HL-60 (cell line): ENCODE results near the gene SAPCD2.

Experiments used
- DNase-seq, 2 experiments: peaks; one replicate each; pipeline ENCODE4 v3.0.0-alpha.2; 2010 to 2020; ENCODE audit warnings: low read depth in 1 of 2, low spot score in 1 of 2
- H3K27ac ChIP-seq: fragments of 250-450 bp; sonication (Bioruptor Pico); replicated peaks from 2 replicates; pipeline ENCODE4 v1.5.1; 2020; ENCODE audit warnings: mild to moderate bottlenecking, moderate library complexity
- H3K27me3 ChIP-seq: fragments of 250-450 bp; sonication (Bioruptor Pico); 2 replicates; pipeline ENCODE4 v1.5.1; 2021; ENCODE audit warnings: mild to moderate bottlenecking, moderate library complexity; ENCODE audit not compliant: insufficient read depth, poor library complexity, severe bottlenecking
- H3K4me3 ChIP-seq: replicated peaks from 2 replicates; pipeline ENCODE4 v1.5.1; 2011; ENCODE audit warnings: mild to moderate bottlenecking, control low read depth, low read length; ENCODE audit not compliant: insufficient read depth
- CTCF ChIP-seq: IDR thresholded peaks from one replicate; pipeline ENCODE4 v1.5.1; 2011; ENCODE audit warnings: low read length, control low read depth, inconsistent platforms; ENCODE audit not compliant: insufficient read depth
- GABPA ChIP-seq: IDR thresholded peaks from 2 replicates; pipeline ENCODE4 v1.6.1; 2012; ENCODE audit warnings: low read depth
- POLR2AphosphoS5 ChIP-seq: IDR thresholded peaks from 2 replicates; pipeline ENCODE4 v1.6.1; 2012; ENCODE audit warnings: low read depth
- SPI1 ChIP-seq: IDR thresholded peaks from 2 replicates; pipeline ENCODE4 v1.6.1; 2012; ENCODE audit warnings: low read depth, mild to moderate bottlenecking, borderline replicate concordance
- TF ChIP-seq, protein P1 (sequence below): IDR thresholded peaks from 2 replicates; pipeline ENCODE4 v1.6.1; 2012; ENCODE audit warnings: low read depth; ENCODE audit not compliant: insufficient replicate concordance

Gene SAPCD2

GRCh38 chr9:137039611-137040366 lies 30.6 kb downstream of the SAPCD2 start:
- no peak for DNase-seq
- Histone ChIP-seq H3K27ac (no peak overlapping the region), H3K4me3 (no peak overlapping the region), H3K27me3 (peaks cover 8% of the 10 kb centered on the region)
- TF ChIP-seq, protein P1, sequence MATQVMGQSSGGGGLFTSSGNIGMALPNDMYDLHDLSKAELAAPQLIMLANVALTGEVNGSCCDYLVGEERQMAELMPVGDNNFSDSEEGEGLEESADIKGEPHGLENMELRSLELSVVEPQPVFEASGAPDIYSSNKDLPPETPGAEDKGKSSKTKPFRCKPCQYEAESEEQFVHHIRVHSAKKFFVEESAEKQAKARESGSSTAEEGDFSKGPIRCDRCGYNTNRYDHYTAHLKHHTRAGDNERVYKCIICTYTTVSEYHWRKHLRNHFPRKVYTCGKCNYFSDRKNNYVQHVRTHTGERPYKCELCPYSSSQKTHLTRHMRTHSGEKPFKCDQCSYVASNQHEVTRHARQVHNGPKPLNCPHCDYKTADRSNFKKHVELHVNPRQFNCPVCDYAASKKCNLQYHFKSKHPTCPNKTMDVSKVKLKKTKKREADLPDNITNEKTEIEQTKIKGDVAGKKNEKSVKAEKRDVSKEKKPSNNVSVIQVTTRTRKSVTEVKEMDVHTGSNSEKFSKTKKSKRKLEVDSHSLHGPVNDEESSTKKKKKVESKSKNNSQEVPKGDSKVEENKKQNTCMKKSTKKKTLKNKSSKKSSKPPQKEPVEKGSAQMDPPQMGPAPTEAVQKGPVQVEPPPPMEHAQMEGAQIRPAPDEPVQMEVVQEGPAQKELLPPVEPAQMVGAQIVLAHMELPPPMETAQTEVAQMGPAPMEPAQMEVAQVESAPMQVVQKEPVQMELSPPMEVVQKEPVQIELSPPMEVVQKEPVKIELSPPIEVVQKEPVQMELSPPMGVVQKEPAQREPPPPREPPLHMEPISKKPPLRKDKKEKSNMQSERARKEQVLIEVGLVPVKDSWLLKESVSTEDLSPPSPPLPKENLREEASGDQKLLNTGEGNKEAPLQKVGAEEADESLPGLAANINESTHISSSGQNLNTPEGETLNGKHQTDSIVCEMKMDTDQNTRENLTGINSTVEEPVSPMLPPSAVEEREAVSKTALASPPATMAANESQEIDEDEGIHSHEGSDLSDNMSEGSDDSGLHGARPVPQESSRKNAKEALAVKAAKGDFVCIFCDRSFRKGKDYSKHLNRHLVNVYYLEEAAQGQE = no peak
- no peak for TF ChIP-seq SPI1
- no peak; the same call in 1 of the 2 replicates for TF ChIP-seq POLR2AphosphoS5
- no peak for TF ChIP-seq CTCF
- no peak for TF ChIP-seq GABPA

DNA sequence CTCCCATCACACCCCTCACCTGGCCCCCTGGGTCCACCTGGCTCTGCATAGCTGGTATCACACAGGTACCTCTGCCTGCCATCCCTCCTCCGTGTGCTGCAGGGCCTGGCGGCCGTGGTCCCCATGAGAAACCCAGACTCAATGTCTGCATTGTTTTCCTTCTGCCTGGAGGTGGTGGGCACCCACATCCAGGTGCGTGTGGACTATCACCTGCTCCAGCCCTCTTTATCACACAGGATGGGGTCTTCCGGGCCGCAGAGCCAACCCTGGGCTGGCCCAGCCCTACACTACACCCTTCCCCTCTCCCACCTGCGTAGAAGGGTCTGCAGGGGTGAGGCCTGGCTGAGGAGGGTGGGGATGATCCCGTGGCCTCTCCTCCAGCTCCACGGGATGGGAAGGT lies 31.4 kb downstream of the SAPCD2 start:
- Histone ChIP-seq H3K27ac (no peak overlapping the region), H3K27me3 (peaks cover under 1% of the 10 kb centered on the region), H3K4me3 (no peak overlapping the region)
- TF ChIP-seq CTCF = no peak
- TF ChIP-seq POLR2AphosphoS5 = peak; percentile 94
- no peak for DNase-seq

DNA sequence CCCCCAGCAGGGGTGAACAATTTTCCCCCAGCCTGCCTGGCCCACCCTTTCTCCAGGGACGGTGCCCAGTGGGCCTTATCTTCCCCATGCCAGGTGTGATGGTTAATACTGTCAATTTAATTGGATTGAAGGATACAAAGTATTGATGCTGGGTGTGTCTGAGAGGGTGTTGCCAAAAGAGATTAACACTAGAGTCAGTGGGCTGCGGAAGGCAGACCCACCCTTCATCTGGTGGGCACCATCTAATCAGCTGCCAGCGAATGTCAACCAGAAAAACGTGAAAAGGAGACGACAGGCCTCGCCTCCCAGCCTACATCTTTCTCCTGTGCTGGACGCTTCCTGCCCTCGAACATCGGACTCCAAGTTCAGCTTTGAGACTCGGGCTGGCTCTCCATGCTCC lies 32.9 kb downstream of the SAPCD2 start:
- H3K4me3 ChIP-seq = no peak overlapping the region
- no peaks in the 10 kb centered on the region for H3K27me3 ChIP-seq
- TF ChIP-seq, protein P1 = no peak
- no peak for TF ChIP-seq SPI1
- TF ChIP-seq GABPA = no peak
- no peak for TF ChIP-seq CTCF
- TF ChIP-seq POLR2AphosphoS5 = peak; percentile 69
- DNase-seq = no peak
- no peak overlapping the region for H3K27ac ChIP-seq

DNA sequence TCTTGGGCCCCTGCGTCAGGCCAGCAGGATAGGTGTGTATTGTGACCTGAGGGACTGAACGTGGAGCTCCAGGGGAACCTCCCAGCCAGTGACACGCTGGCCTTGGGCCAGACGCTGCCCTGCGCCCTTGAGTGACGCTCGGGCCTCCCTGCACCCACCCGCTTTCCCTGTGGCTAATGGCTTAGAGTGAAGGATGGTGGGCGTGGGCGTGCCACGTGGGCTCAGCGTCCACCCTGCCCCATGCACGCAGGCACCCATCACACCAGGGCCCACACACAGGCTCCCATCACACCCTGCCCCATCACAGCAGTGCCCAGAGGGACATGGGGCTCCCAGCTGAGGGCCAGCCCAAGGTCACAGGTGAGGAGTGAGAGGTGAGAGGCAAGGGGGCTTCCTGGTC lies 33.3 kb downstream of the SAPCD2 start:
- TF ChIP-seq SPI1 (no peak), POLR2AphosphoS5 (peak; percentile 88), GABPA (no peak)

More for the DNA sequence above, 33.3 kb downstream of the SAPCD2 start:
- no peak for DNase-seq
- no peak overlapping the region for H3K4me3 ChIP-seq
- H3K27ac ChIP-seq = no peak overlapping the region
- H3K27me3 ChIP-seq = no peaks in the 10 kb centered on the region
